Measurements from ENCODE around the gene PDE3B. TPM values are rescaled to one million over a fixed set of nuclear protein-coding genes. Genes with fewer than 3 reads are reported as not detected.

Gene PDE3B
- total and polyA plus RNA-seq, 9 of the 15 experiments (the other 6 are each of a cell fraction or from before 2014, with no cell fraction given) = 2.3 to 22.5 (median 12.2) TPM

- in situ Hi-C loops (cut with MboI) (no loop called here), intact Hi-C loops (cut with micrococcal nuclease) (no loop called here)
- H3K36me3 ChIP-seq (ENCODE audit: control insufficient read depth, insufficient read depth, low read length) = peaks cover 72% of the 10 kb centered on the region
- H3K9me1 ChIP-seq (ENCODE audit: control insufficient read depth, insufficient read depth, low read length) = no peaks in the 10 kb centered on the region
- POLR2A ChIA-PET = interaction anchor here (0.6 kb wide), 2 partner anchors 163 to 360 kb away, joined by 3 read pairs; no protein-coding TSS in a partner anchor
- DNase-seq (ENCODE audit: extremely low read depth in 1 of 4, low spot score in 3 of 4) (no peak), ATAC-seq (no peak), FAIRE-seq (no peak)
- H3K27me3 ChIP-seq (ENCODE audit: control insufficient read depth in 2 of 2, insufficient read depth in 2 of 2, low read length in 2 of 2) = no peaks in the 10 kb centered on the region
- no peak for TF ChIP-seq GATA2 (CRISPR knock-in tag; IDR thresholded peaks at IDR 0.05)
- TF ChIP-seq RBM25 (IDR thresholded peaks at IDR 0.05; ENCODE audit: low read depth, low read length, severe bottlenecking) = peak; percentile 68
- no peak overlapping the region for H3K4me3 ChIP-seq
- H3K79me2 ChIP-seq (ENCODE audit: control insufficient read depth, insufficient read depth, low read length) = peaks cover 84% of the 10 kb centered on the region
- peaks cover 0 to 16% of the 10 kb centered on the region in 2 experiments; a peak in 2 of 5 replicates for H3K4me1 ChIP-seq (replicated peaks in 1 of 2; ENCODE audit: control insufficient read depth in 2 of 2, insufficient read depth in 2 of 2, low read length in 2 of 2)
- H2AFZ ChIP-seq (ENCODE audit: low read depth, low read length) = no peak overlapping the region
- no TSS peak for BruUV-seq (replicated peaks)
- H3K9ac ChIP-seq (ENCODE audit: insufficient read depth in 1 of 2, low read depth in 2 of 2, low read length in 2 of 2) = no peak overlapping the region
- peaks cover 26% of the 10 kb centered on the region for H3K9me3 ChIP-seq (replicated peaks; ENCODE audit: control insufficient read depth, insufficient read depth, low read depth, low read length)
- no peak overlapping the region for H3K27ac ChIP-seq (ENCODE audit: extremely low read depth, low read depth, low read length)
- no peak overlapping the region for H3K4me2 ChIP-seq (ENCODE audit: insufficient read depth, low read length)
- 96% methylated on average over 5 of the region's 5 CpGs for WGBS (ENCODE audit: insufficient coverage, low coverage, missing lambda C conversion rate)
- CTCF ChIA-PET (ENCODE audit: low intra/inter-chr PET ratio) = no interaction called here
- no peaks in the 10 kb centered on the region for H4K20me1 ChIP-seq (replicated peaks; ENCODE audit: control insufficient read depth, insufficient read depth, low read length)
These were observed 5.7 kb upstream of the PDE3B start for GRCh38 chr11:14637868-14638409.

GRCh38 chr11:14638561-14638960, 5.0 kb upstream of the PDE3B start:
- no peak for ATAC-seq
- POLR2A ChIA-PET = interaction anchor here (0.6 kb wide), 2 partner anchors 162 to 361 kb away, joined by 3 read pairs; no protein-coding TSS in a partner anchor
- Histone ChIP-seq H3K9ac (ENCODE audit: insufficient read depth in 1 of 2, low read depth in 2 of 2, low read length in 2 of 2) (no peak overlapping the region), H3K9me1 (ENCODE audit: control insufficient read depth, insufficient read depth, low read length) (no peaks in the 10 kb centered on the region), H4K20me1 (replicated peaks; ENCODE audit: control insufficient read depth, insufficient read depth, low read length) (no peaks in the 10 kb centered on the region), H3K27me3 (ENCODE audit: control insufficient read depth in 2 of 2, insufficient read depth in 2 of 2, low read length in 2 of 2) (no peaks in the 10 kb centered on the region), H3K9me3 (replicated peaks; ENCODE audit: control insufficient read depth, insufficient read depth, low read depth, low read length) (peaks cover 26% of the 10 kb centered on the region), H3K79me2 (ENCODE audit: control insufficient read depth, insufficient read depth, low read length) (peaks cover 90% of the 10 kb centered on the region), H3K36me3 (ENCODE audit: control insufficient read depth, insufficient read depth, low read length) (peaks cover 72% of the 10 kb centered on the region), H3K4me3 (no peak overlapping the region), H3K4me1 (replicated peaks in 1 of 2; ENCODE audit: control insufficient read depth in 2 of 2, insufficient read depth in 2 of 2, low read length in 2 of 2) (peaks cover 4 to 17% of the 10 kb centered on the region in 2 experiments; a peak in 4 of 5 replicates), H3K27ac (ENCODE audit: extremely low read depth, low read depth, low read length) (no peak overlapping the region), H2AFZ (ENCODE audit: low read depth, low read length) (no peak overlapping the region), H3K4me2 (ENCODE audit: insufficient read depth, low read length) (no peak overlapping the region)
- WGBS (ENCODE audit: insufficient coverage, low coverage, missing lambda C conversion rate) = 74% methylated on average over 3 of the region's 4 CpGs
- no peak for FAIRE-seq
- CTCF ChIA-PET (ENCODE audit: low intra/inter-chr PET ratio) = no interaction called here
- BruUV-seq (replicated peaks) = no TSS peak
- in situ Hi-C loops (cut with MboI) (no loop called here), intact Hi-C loops (cut with micrococcal nuclease) (no loop called here)
- TF ChIP-seq ZFP30 (CRISPR knock-in tag; IDR thresholded peaks at IDR 0.05; ENCODE audit: borderline replicate concordance) (no peak), SMARCB1 (IDR thresholded peaks at IDR 0.05; ENCODE audit: insufficient read length, low read depth) (no peak), TRIM24 (IDR thresholded peaks at IDR 0.05) (no peak), JUN (IDR thresholded peaks at IDR 0.05; ENCODE audit: borderline replicate concordance, low read depth, low read length) (no peak), JUN (CRISPR knock-in tag; IDR thresholded peaks at IDR 0.05; ENCODE audit: borderline replicate concordance) (no peak), MXI1 (IDR thresholded peaks at IDR 0.05; ENCODE audit: low read depth, low read length) (no peak), ZNF592 (IDR thresholded peaks at IDR 0.05) (no peak), CBX2 (IDR thresholded peaks at IDR 0.05; ENCODE audit: insufficient read depth, low read length, poor library complexity, severe bottlenecking) (no peak)
- DNase-seq (ENCODE audit: extremely low read depth in 1 of 4, low spot score in 3 of 4) = no peak

Data from K562 (cell line).